Tibial nerve (tissue), 3 donors: ENCODE results near the gene KIF26A.

Experiments used
- CTCF ChIP-seq, 5 experiments: fragments of 200-600 bp in 3 of 5; fragments of 450-650 bp in 2 of 5; sonication (generic) in 3 of 5; IDR thresholded peaks; one replicate each; pipeline ENCODE4 v1.5.1; 2016 to 2019; ENCODE audit warnings: antibody characterized with exemption in 5 of 5, mild to moderate bottlenecking in 3 of 5, moderate library complexity in 2 of 5
- POLR2A ChIP-seq, 2 donors: fragments of 450-650 bp; IDR thresholded peaks; one replicate each; pipeline ENCODE4 v1.6.1; 2017; ENCODE audit warnings: antibody characterized with exemption in 2 of 2, mild to moderate bottlenecking in 2 of 2, moderate library complexity in 2 of 2

- TF ChIP-seq CTCF (IDR thresholded peaks at IDR 0.05) (no peak), POLR2A (IDR thresholded peaks at IDR 0.05) (no peak)
Observed at GRCh38 chr14:104096318-104096717, 42.1 kb upstream of the KIF26A start.
